ENCODE measurements around the gene CALN1.
"Not testable (repeated sequence)": the region's sequence is repeated elsewhere in the genome, so short reads cannot be mapped to it uniquely, and the experiment has no call there.

CALN1 gene

DNA sequence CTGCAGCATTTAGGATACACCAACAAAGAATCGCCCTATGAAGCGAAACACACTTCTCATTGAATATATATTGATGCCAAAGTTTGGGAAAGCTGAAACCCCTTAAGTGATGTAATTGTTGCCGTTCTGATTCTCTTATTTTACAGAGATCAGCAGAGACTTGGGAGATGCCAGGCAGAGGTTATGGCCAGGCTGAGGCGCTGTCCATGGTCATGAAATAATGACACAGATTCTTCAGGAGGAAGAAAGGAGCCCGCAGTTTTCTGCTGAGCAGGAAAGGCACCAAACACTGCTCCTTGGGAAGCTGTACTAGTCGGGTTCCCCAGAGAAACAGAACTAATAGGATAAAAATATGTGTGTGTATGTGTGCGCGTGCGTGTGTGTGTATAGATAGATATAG, 566.0 kb downstream of the CALN1 start:
- Mint-ChIP-seq H3K4me3 (no peak overlapping the region), H3K4me1 (no peaks in the 10 kb centered on the region), H3K36me3 (no peaks in the 10 kb centered on the region), H3K9me3 (peaks cover 9% of the 10 kb centered on the region), H3K27ac (no peak overlapping the region), H3K27me3 (no peaks in the 10 kb centered on the region)
- no peak for ATAC-seq

DNA sequence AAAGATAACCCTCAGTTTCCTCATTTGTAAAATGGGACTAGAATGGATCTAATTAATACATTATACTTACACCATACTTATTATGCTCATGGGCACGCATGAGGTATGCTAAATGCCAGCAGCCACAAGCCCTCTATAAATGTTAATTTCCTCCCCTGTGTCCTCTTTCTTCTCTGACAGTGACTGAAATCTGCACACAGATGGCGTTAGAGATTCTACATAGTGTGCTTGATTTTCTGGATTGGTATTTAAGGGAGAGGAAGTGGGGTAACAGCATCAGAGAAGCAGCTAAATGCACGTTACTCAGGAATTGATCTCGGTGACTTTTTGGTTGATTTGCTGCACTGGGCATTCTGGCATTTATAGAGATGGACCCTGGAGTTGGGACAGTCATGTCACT, 568.5 kb downstream of the CALN1 start:
- Mint-ChIP-seq H3K9me3 (peaks cover 9% of the 10 kb centered on the region), H3K36me3 (no peaks in the 10 kb centered on the region)

DNA sequence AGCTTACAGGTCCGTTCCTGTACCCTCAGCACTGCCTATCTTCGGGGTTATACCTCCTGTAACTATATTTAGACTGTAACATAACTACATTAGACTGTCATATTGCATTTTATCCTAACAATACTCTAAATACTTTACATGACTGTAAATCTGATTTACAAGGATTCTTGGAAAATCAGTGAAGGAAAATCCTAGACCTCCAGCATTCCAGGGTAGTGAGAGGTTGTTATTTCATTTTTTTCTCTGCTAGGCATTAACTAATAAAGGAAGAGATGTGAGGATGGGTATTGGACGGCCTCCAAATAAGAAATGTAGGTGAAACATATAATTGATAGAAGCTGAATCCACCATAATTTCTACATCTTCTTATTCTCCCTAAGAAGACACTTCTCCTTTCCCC, 569.4 kb downstream of the CALN1 start:
- peaks cover 7% of the 10 kb centered on the region for H3K9me3 Mint-ChIP-seq
- no peak for ATAC-seq
- H3K4me3 Mint-ChIP-seq, result no peak overlapping the region
- H3K36me3 Mint-ChIP-seq, result no peaks in the 10 kb centered on the region
- no peaks in the 10 kb centered on the region for H3K27me3 Mint-ChIP-seq
- no peak overlapping the region for H3K27ac Mint-ChIP-seq
- no peaks in the 10 kb centered on the region for H3K4me1 Mint-ChIP-seq

More for the DNA sequence above, 568.5 kb downstream of the CALN1 start:
- ATAC-seq, result no peak
- Mint-ChIP-seq H3K27me3 (no peaks in the 10 kb centered on the region), H3K4me3 (no peak overlapping the region), H3K27ac (no peak overlapping the region), H3K4me1 (no peaks in the 10 kb centered on the region)

DNA sequence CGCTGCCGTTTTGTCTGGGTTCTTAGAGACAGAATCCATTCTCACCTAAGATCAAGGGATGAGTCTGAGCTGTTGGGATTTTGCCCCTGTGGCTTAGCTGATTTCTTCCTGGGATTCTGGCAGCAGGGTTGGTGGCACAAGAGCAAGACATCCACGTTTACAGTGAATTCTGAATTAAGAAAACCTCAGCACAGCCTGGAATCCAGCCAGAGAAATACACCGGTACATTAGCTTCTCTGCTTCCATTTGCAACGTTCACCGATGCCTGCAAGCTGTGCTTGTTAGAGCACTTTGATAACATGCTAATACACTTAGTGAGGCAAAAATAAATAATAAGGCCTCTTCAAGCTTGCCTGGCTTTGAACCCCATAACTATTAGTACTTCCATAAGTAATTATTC, 569.8 kb downstream of the CALN1 start:
- H3K9me3 Mint-ChIP-seq, result peaks cover 3% of the 10 kb centered on the region
- H3K4me3 Mint-ChIP-seq, result no peak overlapping the region
- no peak for ATAC-seq
- no peaks in the 10 kb centered on the region for H3K4me1 Mint-ChIP-seq
- H3K27ac Mint-ChIP-seq, result no peak overlapping the region
- H3K36me3 Mint-ChIP-seq, result no peaks in the 10 kb centered on the region
- H3K27me3 Mint-ChIP-seq, result no peaks in the 10 kb centered on the region

DNA sequence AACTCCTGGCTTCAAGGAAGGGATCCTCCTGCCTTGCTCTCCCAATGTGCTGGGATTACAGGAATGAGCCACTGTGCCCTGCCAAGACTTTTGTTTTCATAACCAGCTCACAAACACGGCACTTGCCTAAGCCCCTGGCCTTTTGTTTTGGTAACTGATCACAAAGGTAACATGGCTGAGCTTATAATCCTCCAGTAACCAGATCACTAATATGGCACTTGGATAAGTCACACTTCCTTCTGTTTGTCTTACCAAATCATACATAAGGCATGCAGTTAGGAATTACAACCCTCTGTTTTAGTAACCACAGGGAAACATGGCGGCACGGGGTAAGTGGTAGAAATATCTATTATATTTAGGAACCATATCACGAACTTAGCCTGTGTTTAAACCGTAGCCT, 577.1 kb downstream of the CALN1 start:
- Mint-ChIP-seq H3K9me3 (peaks cover 4% of the 10 kb centered on the region), H3K27me3 (no peaks in the 10 kb centered on the region)

DNA sequence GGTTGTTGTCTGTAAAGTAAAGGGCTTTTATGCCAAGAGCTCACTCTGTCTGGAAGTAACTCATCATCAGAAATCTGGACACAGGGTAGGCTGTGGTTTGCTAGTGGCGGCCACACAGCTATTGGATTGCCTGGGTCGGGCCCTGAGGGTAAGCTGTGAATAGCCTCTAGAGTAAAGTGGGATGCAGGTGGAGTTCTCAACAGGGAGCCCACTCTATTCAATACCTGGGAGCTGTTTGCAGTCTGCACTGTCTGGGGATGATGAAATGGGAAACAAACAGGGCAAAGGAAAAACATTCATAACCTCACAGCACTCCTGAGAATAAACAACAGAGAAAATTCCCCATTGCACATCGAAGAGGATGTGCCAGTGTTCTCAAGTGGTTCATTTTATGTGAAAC, 582.6 kb downstream of the CALN1 start:
- Mint-ChIP-seq H3K36me3 (no peaks in the 10 kb centered on the region), H3K27me3 (no peaks in the 10 kb centered on the region), H3K9me3 (peaks cover 8% of the 10 kb centered on the region), H3K4me3 (no peak overlapping the region), H3K4me1 (no peaks in the 10 kb centered on the region), H3K27ac (no peak overlapping the region)
- ATAC-seq, result no peak

More for the DNA sequence above, 577.1 kb downstream of the CALN1 start:
- no peaks in the 10 kb centered on the region for H3K36me3 Mint-ChIP-seq
- no peak overlapping the region for H3K27ac Mint-ChIP-seq
- no peak overlapping the region for H3K4me3 Mint-ChIP-seq
- H3K4me1 Mint-ChIP-seq, result no peaks in the 10 kb centered on the region
- no peak for ATAC-seq

DNA sequence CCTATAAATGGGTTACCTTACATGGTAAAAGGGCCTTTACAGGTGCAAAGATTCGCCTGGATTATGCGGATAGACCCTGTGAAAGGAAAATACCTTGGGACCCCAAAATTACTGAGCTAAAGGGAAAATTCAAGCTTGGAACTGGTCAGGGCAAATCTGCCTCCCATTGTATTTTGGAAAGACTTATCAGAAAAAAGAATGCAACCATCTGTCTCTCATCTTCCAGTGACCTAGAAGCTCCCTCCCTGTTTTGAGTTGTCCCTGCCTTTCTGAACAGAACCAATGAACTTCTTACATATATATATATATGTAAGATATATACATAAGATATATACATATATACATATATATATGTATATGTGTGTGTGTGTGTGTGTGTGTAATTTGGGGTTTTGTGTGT, 583.8 kb downstream of the CALN1 start:
- H3K9me3 Mint-ChIP-seq, result peaks cover 7% of the 10 kb centered on the region
- no peak for ATAC-seq
- H3K4me3 Mint-ChIP-seq, result no peak overlapping the region
- no peaks in the 10 kb centered on the region for H3K27me3 Mint-ChIP-seq
- H3K36me3 Mint-ChIP-seq, result no peaks in the 10 kb centered on the region
- H3K27ac Mint-ChIP-seq, result no peak overlapping the region
- H3K4me1 Mint-ChIP-seq, result no peaks in the 10 kb centered on the region

DNA sequence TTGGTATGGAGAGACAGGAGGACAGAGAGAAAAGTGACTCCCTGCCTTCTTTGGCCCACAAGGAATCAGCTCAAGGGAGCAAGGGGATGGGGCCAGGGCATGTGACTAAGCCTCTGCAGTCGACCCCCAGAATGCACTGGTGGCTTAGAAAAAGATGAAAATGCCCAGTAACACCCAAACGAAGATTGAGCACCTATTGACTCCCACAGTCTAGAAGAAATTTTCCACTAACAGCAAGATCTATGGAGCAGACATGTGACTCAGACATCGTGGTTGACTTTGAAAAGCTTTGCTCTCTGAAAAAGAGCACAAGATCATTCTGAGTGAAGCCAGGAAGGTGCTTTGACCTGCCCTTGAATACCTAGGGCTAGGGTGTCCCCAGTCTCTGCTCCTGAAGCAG, 586.0 kb downstream of the CALN1 start:
- no peak overlapping the region for H3K4me3 Mint-ChIP-seq
- no peak for ATAC-seq
- H3K36me3 Mint-ChIP-seq, result no peaks in the 10 kb centered on the region
- H3K4me1 Mint-ChIP-seq, result no peaks in the 10 kb centered on the region
- H3K27ac Mint-ChIP-seq, result no peak overlapping the region
- H3K9me3 Mint-ChIP-seq, result peaks cover 4% of the 10 kb centered on the region
- no peaks in the 10 kb centered on the region for H3K27me3 Mint-ChIP-seq

DNA sequence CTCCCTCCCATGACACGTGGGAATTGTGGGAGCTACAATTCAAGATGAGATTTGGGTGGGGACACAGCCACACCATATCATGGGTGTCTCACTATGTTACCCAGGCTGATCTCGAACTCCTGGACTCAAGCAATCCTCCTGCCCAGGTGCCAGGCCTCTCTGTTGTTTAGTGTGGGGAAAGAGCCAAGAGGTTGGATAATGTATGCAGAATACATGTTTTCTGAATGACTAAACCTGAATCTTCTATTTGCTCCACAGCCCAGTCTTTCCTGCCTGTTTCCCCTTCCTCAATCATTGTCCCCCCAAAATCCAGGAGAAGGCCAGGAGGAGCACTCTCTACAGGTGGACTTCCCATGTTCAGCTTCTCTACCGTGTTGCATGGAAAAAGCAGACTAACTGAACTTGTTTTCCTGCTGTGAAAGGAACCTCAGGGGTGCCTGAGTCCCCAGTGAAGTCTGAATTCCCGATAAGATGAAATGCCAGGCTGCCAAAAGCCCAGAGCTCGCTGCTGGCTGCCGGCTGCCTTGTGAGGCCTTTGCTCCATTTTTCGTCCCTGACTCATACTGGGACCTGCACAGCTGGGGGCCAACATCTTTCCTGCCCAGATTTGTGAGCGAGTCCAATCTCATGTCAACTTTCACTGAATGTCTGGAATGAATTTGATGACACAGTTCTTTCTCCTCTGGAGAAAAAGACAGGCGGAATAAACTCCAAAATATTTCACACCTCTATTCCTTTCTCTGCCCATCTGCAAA, 588.0 kb downstream of the CALN1 start:
- no peak for ATAC-seq
- no peaks in the 10 kb centered on the region for H3K4me1 Mint-ChIP-seq
- no peaks in the 10 kb centered on the region for H3K27me3 Mint-ChIP-seq
- peaks cover 12% of the 10 kb centered on the region for H3K9me3 Mint-ChIP-seq
- no peak overlapping the region for H3K27ac Mint-ChIP-seq
- H3K4me3 Mint-ChIP-seq, result no peak overlapping the region
- H3K36me3 Mint-ChIP-seq, result no peaks in the 10 kb centered on the region

DNA sequence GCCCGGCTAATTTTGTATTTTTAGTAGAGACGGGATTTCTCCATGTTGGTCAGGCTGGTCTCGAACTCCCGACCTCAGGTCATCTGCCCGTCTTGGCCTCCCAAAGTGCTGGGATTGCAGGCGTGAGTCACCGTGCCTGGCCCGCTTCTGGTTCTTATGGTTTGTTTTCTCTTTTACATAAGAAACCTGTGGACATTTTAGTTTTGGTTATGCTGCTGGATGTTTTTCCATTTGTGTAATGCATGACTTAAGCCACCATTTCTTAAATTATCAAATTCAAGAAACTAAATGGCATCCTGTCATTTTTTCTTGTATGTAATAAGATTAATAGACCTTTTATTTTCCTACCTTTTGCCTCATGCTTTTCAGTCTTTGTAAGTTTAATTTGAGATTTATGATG, 589.7 kb downstream of the CALN1 start:
- peaks cover 13% of the 10 kb centered on the region for H3K9me3 Mint-ChIP-seq
- H3K27me3 Mint-ChIP-seq, H3K27ac Mint-ChIP-seq, H3K4me3 Mint-ChIP-seq, ATAC-seq, H3K4me1 Mint-ChIP-seq, H3K36me3 Mint-ChIP-seq: not testable (repeated sequence)

DNA sequence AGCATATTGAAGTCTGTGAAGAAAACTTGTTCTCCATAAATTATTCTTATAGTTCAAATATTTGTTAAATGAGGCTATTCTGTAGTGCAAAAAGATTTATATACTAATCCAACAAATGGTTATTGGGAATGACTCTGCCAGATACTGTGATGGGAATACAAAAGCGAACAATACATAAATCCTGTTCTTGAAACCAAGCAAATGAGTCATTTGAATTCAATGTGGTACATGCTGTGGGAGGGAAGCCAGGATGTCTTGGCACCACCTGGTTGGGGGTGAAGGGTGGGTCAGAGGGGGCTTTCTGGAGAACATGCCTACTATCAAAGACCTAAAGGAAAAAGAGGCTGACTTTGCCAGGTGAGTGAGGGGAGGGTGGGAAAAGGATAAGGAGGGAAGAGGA, 594.2 kb downstream of the CALN1 start:
- no peaks in the 10 kb centered on the region for H3K36me3 Mint-ChIP-seq
- H3K4me1 Mint-ChIP-seq, result no peaks in the 10 kb centered on the region
- H3K4me3 Mint-ChIP-seq, result no peak overlapping the region
- H3K27ac Mint-ChIP-seq, result no peak overlapping the region
- peaks cover 16% of the 10 kb centered on the region for H3K9me3 Mint-ChIP-seq
- ATAC-seq, result no peak
- H3K27me3 Mint-ChIP-seq, result no peaks in the 10 kb centered on the region

DNA sequence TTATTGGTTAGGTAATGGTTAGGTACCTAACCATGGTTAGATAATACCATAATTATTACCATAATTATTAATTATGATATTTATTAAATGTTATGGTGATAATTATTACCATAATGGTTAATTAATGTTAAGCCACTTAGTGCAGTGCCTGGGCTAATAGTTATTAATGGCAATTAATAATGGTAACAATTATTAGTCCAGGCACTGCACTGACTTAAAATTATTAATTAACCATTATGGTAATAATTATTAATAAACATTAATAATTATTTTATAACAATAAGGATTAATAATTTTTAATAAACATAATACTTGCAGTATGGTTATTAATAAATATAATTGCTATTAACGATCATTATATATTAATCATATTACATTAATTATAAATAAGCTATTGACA, 604.0 kb downstream of the CALN1 start:
- Mint-ChIP-seq H3K4me3 (no peak overlapping the region), H3K4me1 (no peaks in the 10 kb centered on the region), H3K36me3 (no peaks in the 10 kb centered on the region), H3K27ac (no peak overlapping the region), H3K9me3 (peaks cover 16% of the 10 kb centered on the region), H3K27me3 (no peaks in the 10 kb centered on the region)
- ATAC-seq, result no peak

DNA sequence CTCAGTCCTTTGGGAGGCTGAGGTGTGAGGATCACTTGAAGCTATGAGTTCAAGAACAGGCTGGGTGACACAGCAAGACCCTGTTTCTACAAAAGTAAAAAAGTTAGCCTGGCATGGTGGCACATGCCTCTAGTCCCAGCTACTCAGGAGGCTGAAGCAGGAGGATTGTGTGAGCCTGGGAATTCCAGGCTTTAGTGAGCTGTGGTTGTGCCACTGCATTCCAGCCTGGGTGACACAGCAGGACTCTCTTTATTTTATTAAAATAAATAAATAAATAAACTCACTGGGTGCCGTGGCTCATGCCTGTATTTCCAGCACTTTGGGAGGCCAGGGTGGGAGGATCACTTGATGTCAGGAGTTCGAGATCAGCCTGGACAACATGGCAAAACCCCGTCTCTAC, 607.9 kb downstream of the CALN1 start:
- Mint-ChIP-seq H3K4me3 (no peak overlapping the region), H3K9me3 (peaks cover 21% of the 10 kb centered on the region), H3K27me3 (no peaks in the 10 kb centered on the region), H3K27ac (no peak overlapping the region), H3K4me1 (no peaks in the 10 kb centered on the region), H3K36me3 (no peaks in the 10 kb centered on the region)
- no peak for ATAC-seq

DNA sequence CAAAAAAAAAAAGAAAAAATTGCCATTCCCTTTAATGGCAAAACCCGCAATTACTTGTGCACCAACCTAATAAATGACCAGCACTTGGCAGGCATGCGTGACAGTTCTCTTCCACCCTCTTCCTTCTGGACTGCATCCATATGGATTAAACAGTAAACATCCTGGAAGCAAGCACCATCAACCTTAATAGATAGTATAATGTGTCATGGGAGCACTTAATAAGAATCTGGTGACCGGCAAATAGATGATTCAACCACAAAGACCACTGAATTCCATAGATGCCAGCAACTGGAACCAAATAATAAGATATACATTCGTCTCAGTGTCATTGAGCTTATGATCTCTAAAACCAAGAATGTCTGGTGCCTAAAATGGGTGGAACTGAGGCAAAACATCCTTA, 610.2 kb downstream of the CALN1 start:
- Mint-ChIP-seq H3K27me3 (no peaks in the 10 kb centered on the region), H3K27ac (no peak overlapping the region), H3K36me3 (no peaks in the 10 kb centered on the region), H3K4me3 (no peak overlapping the region), H3K9me3 (peaks cover 21% of the 10 kb centered on the region), H3K4me1 (no peaks in the 10 kb centered on the region)
- ATAC-seq, result no peak

DNA sequence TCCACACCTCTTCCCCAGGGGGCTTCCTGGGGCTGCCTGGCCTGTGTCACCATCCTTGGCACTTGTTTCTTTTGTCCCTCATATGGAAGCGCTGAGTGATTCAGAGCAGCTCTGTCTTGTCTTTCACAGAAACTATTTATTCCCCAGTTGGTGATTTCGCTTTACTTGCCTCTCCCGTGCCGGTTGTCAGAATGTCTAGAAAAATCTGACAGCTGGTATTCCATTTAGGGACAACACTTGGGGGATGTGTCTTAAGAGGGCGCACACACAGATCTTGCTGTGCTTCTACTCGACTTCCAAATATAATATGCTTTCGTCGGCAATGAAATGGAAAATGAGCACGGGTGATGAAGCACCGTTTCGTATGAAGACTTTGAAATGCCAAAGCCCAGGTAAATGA, 611.8 kb downstream of the CALN1 start:
- H3K27ac Mint-ChIP-seq, result no peak overlapping the region
- H3K9me3 Mint-ChIP-seq, result peaks cover 12% of the 10 kb centered on the region
- no peaks in the 10 kb centered on the region for H3K4me1 Mint-ChIP-seq
- no peaks in the 10 kb centered on the region for H3K36me3 Mint-ChIP-seq
- no peaks in the 10 kb centered on the region for H3K27me3 Mint-ChIP-seq
- no peak for ATAC-seq
- no peak overlapping the region for H3K4me3 Mint-ChIP-seq

DNA sequence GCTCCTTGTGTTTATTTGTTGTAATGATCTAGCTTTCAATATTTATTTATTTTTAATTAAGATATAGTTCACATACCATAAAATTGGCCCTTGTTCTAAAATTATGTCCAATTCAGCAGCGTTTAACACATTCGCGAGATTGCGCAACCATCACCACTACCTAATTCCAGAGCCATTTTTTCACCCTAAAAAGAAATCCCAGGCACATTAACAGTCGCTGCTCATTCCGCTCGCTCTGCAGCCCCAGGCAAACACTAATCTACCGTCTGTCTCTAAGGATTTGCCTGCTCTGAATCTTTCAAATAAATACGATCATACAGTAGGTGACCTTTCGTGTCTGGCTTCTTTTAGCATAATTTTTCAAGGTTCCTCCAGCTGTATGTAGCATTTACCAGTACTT, 616.7 kb downstream of the CALN1 start:
- no peaks in the 10 kb centered on the region for H3K4me1 Mint-ChIP-seq
- H3K9me3 Mint-ChIP-seq, result peaks cover 6% of the 10 kb centered on the region
- no peak for ATAC-seq
- no peak overlapping the region for H3K27ac Mint-ChIP-seq
- H3K4me3 Mint-ChIP-seq, result no peak overlapping the region
- H3K27me3 Mint-ChIP-seq, result no peaks in the 10 kb centered on the region
- no peaks in the 10 kb centered on the region for H3K36me3 Mint-ChIP-seq

DNA sequence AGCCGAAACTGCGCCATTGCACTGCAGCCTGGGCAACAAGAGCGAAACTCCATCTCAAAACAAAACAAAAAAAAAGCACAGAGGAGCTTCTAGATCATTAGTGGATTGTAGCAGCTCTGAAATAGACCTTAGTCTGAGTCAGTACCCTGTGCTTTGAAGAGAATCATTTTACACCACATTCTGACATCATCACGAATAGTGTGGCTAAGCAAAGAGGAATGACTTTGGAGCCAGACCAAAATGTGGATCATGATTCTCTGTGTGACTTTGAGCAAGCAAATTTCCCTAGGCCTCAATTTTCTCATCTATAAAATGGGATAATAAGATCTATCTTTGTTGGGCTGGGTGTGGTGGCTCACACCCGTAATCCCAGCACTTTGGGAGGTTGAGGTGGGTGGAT, 618.9 kb downstream of the CALN1 start:
- Mint-ChIP-seq H3K27me3 (no peaks in the 10 kb centered on the region), H3K9me3 (peaks cover 11% of the 10 kb centered on the region), H3K4me1 (no peaks in the 10 kb centered on the region), H3K27ac (no peak overlapping the region), H3K36me3 (no peaks in the 10 kb centered on the region), H3K4me3 (no peak overlapping the region)
- no peak for ATAC-seq
